ENCODE results near the gene PIK3R5.

GRCh38 chr17:8969901-8970300 is 4.4 kb upstream of the PIK3R5 start:
- TF ChIP-seq GATA2 (IDR thresholded peaks at IDR 0.05; ENCODE audit: low read depth, low read length) (no peak), GATA3 (IDR thresholded peaks at IDR 0.05; ENCODE audit: low read depth, low read length) (no peak)

All from SH-SY5Y (cell line).